ENCODE results near the gene GALNT13.

Gene GALNT13

DNA sequence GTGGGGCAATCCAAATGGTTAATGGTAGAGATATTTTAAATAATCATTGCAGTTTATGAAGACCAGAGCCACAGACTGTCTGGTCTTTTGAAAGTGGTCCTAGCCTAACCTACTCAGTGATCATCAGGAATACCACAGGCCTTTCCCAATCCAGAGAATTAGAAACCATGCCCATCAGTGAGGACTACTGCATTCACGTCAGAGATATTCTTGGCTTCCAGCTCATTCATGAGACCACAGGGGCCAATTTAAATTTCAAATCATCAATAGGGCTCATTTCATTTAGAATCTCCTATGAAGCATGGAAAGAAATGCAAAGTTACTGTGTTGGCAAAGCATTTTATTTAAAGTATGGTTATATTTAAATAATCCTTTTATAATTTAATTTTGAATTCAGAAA is 464.5 kb downstream of the GALNT13 start:
- no peak for DNase-seq

DNA sequence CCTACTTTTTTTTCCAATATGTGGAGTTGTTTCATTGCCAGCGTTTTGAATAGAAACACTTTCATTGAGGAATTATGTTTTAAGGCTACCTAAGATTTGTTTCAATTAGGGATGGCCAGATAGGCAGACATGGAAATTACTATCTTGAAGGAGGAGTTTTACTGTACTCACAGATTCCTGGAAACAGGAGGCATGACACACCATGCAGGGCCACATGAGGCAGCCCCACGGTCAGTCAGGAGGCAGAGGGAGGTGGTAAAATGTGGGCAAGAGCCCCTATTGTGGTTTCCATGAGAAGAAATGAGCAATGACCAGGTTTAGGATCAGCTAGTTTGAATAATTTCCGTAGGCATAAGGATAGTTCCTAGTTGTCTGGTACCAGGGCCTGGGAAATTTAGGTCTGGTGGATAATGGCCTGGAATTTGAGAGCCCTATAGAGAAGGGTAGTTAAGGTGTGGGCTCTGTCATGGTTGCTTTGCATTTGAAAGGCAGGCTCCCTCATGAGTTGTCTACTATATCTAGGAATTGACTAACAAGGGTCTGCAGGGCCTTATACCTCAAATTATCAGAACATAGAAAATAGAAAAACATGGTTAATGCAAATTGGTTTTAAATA is 466.7 kb downstream of the GALNT13 start:
- no peak for DNase-seq

DNA sequence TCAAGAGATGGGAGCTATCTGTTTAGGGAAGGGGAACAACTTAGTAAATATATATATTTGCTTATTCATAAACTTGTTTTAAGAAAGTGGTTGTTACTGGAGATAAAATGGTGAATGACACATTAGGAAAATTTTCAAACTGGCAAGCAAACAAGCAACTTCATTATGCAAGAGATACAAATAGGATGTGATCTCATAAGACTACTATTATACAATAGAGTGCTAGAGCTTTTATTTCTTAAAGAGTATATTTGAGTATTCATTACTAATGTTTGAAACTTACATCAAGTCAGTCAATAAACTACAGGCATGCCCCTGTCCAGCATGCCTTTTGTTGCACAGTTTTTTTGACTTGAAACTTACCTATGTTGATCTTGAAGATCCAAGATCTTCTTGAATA is 471.6 kb downstream of the GALNT13 start:
- DNase-seq: no peak

DNA sequence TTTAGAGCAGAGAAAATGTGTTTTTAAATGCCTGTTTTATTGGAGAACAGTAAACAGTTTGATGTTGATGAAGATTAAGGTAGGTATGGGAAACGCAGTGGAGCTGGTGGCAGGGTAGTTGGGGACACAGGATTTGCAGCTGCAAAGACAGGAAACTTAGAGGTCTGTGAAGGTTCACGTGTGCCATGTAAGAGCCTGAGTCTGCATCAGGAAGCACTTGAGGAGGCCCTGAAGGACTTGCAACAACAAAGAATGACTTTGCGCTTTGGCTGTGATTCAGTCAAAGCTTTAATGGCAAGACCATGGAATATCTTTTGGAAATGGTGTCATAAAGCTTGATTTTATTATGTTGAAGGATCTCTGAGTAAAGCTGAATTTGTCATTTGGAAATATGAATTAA is 479.2 kb downstream of the GALNT13 start:
- DNase-seq: no peak

DNA sequence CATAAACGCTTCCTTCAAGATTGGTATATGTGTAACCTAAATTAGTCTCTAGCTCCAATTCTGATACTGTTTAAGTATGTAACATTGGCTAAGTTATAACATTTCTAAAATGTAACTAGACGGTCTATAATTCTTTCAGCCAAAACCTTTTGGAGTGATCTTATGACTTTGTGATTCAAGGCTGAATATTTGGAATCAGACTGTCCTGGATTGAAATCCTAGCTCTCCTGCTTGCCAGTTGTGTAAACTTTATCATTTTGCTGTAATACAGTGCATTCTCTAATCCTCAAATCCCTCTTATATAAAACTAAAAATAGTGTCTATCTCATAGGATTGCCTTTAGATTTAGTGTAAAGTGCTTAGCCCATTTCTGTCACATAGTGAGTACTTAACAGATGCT is 489.6 kb downstream of the GALNT13 start:
- no peak for DNase-seq

DNA sequence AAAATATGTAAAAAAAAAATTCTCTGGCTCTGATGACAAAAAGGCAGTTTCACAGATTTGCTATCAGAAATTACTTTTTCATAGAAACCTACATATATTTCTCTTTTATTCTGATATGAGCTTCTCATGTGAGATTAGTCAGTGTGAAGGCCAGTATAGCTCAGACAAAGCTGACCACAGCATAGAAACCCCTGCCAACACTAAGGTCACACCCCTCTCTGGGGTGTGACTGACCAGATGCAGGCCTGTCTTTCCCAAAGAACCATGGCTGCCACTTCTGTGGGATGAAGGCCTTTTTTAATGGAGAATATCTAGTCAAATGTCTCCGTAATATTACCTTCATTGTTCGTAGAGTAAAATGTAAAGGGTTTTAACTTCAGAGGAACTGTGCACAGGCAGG is 496.4 kb downstream of the GALNT13 start:
- DNase-seq: no peak

DNA sequence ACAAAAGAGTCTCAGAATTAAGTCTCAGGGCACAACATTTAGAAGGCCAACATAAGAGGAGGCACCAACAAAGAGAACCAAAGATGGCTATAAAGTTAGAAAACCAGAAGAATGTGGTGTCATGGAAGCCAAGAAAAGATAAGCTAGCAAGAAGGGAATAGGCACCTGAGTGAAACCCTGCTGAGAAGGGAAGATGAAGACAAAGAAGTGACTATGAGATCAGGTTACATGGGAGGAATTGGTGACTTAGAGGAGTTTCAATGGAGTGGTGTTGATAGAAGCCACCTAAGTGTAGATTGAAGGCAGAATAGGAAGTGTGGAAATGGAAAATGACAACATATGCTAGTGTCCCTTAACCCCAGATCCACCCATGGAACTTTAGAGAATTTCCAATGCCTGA is 499.2 kb downstream of the GALNT13 start:
- DNase-seq: no peak

DNA sequence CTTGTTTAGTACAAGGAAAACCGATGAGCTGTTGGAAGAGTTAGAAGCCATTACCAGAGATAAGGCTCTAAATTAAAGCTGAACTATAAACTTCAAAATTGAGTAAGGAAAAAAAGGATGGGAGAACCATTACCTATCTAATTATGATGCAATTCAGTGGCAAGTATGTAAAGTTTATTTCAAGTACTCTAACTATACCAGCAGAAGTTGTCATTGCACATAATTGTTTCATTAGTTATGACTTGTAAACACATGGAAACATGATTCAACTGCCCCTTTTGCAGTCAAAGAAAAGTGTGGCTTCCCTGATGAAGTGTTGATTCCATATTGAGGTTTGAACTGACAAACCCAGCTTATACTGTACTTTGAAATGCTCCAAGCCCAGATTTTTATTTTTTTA is 502.7 kb downstream of the GALNT13 start:
- DNase-seq: no peak

DNA sequence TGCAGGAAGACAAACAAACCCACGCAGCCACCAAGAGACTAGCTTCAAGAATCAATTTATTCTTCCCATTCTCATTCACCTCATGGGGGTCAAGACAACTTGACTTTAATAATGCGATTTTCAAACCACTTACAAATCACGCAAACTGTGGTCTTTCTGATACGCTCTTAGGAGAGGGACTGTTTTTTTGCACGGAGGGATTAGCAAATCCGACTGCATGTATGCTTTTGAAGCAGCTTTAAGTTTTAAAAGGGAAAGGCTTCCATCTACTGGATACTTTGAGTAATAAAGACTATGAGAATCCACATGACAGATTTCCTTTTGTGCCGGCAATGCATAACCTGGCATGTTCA is 503.8 kb downstream of the GALNT13 start:
- peak; percentile 12 for DNase-seq

DNA sequence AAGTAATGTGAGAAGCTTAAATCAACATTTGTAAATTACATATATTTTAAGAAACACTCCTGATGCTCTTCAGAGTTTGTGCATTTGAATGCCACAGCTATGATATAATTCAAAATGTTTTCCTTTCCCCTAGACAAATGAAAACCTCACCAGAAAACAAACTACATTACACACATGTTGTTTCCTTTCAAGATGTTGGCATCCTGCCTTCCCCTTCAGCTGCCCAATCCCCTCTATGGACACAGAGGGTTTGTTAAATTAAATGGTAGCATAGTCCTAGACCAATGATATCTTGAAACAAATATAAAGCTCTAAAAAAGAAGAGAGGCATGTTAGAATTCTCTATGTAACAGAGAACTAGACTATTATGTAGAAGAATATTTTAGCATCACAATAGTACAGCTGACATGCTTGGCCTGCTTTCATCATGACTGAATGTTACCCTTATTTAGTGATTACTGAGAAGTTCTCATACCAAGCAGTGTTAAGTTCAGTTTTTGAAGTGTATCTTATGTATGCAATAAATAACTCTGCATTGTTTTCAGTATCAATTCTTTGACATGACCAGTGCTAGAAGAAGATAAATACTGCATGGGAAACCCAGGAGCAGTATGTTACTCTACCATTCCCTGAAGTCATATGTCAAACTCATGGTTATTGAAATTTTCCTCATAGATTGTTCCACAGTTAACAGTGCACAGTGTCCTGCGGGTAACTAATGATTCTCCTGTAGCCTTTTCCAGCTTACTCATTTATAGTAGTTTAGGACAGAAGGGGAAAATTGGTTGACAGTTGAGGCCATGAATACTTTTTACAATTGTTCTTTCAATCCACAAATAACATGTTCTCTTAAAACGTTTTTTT is 510.4 kb downstream of the GALNT13 start:
- no peak for DNase-seq

DNA sequence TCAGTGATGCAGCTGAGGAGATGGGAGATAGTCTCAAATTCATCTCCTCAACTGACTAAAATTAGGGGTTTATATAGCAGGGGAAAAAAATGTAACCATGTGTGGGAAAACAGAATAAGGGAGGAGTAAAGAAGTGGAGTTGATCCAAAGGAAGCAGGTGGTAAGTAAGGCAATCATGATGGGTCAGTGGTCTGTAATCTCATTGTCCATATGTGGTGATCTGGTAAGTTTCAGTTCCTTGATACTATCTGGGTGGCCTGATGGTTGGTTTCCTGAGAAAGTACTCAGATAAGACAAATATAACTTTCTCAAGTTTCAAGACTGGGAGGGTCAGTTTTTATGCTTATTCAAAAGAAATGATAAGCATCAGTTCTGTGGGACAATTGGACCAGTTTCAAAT is 514.5 kb downstream of the GALNT13 start:
- DNase-seq: peak; percentile 52

DNA sequence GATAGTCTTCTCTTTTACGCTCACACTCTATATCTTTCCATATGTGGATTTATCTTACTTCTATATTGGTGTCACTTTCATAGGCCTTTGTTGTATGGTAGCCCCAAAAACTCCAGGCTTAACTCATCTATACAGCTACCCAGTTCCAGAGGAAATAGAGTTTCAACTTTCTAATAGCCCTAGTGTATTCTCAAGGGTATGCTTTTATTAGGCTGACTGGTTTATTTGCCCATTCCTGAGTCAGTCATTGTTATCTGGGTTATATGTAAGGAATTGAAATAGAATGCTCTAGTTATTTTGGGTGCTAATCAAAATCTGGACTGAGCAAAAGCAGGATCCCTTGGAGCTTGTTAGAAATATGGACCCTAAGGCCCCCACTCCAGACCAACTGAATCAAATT is 519.3 kb downstream of the GALNT13 start:
- DNase-seq: no peak

DNA sequence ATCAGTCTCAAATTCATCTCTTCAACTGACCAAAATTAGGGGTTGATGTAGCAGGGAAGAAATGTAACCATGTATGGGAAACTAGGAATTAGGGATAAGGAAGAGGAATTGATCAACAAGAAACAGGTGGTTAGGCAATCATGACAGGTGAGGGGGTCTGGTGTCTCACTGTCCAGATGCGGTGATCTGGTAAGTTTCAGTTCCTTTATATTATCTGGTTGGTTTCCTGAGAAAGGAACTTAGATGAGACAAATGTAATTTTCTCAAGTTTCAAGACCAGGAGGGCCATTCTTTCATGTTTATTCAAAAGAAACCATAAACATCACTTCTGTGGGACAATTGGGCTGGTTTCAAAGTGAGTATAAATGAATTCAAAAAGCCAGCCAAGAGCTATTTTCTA is 520.5 kb downstream of the GALNT13 start:
- peak; percentile 74 for DNase-seq

DNA sequence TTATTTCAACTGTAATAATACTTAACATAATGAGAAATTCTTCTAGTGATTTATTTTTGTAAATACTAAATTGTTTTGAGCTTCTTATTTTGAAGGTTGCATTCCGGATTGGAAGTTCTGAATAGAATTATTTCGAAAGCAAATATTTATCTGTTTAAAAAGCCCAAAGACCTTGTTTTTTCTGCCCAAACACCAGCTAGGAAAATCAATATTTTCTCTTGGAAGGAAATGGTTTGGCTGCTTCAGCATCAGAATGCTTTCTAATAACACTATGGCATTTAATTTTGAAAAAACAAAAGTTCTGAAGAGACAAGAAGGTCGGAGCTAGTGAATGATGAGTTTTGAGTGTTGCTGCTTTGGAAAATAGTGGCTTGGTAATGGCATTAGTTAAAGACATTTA is 522.9 kb downstream of the GALNT13 start:
- DNase-seq: no peak

DNA sequence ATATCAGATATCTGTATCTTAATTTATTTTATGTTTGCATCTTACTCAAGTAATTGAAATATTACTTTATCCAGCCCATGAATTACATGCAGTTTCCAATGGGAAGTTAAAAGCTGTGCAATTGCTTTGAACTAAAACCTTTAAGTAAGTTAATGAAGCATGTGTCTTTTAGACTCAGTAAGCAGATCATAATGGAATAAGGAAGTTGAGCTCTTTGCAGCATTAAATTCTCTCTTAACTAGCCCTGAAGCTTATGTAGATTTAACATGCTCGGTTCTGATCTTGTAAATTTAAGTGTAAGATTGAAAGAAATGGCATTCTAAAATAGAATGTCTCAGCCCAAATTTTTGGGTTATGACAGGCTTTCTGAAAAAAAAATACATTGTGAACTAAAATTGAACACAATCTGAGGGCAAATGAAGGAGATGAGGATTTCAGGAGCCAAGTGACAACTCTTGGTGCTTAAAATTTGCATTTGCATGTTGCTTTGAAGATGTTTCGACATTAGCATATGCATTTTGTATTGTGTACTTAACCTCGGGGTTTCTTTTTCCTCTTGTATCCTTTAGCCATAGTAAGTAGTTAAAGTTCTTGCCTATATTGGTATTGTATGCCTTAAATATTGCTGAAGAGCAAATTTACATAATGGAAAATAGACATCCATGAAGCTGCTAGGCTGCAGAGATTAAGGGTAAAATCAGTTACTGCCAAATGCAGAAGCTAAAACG is 529.0 kb downstream of the GALNT13 start:
- DNase-seq: no peak

DNA sequence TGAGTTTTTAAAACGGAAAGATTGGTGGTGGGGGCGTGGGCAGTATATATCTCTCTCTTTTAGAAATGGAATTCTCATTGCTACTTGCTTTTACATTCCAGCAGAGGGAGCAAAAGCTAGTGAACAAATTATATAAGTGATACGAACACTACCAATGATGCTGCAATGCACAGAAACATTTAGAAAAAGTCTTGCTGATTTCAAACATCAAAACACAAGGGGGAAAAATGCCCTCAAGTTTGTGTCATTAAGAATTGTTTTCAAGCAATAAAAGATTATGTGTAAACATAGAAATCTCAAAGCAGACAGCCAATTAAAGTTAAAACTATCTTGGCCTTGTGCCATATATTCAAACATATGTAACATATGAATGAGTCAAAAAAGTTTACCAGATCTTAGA is 530.5 kb downstream of the GALNT13 start:
- DNase-seq: peak; percentile 17

DNA sequence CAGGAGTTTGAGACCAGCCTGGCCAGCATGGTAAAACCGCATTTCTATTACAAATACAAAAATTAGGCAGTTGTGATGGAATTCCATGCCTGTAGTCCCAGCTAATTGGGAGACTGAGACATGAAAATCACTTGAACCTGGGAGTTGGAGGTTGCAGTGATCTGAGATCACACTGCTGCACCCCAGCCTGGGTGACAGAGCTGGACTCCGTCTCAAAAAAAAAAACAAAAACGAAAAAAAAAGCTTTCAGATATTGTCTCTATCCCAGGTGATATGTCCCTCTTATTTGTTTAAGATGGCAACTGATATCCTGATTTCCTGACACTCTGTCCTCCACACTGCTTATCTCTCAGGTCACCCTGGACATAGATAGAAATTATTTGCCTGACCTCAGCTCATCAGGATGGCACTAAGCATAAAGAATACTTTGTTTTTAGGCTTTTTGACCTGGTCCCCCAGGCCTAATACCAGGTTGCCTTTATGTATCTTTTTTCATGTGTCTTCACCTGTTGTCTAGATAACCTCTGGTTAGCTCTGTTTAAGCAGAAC is 531.6 kb downstream of the GALNT13 start:
- DNase-seq: no peak

DNA sequence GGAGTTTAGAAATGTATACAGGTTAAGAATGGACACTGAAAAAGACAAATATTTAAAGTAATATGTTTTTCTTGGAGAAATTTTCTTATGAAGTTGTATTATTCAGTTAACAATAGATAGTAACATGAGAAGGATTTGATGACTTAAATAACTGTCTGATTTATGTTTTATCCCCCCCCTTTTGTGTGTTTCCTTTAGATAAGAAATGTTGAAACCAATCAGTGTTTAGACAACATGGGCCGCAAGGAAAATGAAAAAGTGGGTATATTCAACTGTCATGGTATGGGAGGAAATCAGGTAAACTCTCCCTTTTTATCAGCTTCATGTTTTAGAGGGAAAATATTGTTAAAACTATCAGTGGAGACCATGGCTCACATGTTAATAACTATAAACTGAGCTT is 537.1 kb downstream of the GALNT13 start:
- DNase-seq: no peak

DNA sequence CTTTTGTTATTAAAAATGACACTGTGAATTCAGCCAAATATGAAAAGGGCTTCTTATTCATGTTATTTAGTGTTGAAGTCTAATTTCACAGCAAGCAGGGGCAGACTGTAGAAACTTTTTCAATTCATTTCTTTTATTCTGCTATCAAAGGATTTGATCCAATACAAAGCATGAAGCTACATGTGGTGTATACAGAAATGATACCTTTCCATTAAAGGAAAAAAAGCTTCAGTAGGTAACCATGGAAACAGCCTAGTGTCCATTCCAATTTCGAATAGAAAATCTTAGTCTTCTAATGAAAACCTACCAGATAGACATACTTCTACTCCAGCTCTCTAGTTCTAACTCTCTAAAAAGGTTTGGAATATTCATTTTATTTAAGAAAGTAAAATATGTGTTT is 550.5 kb downstream of the GALNT13 start:
- no peak for DNase-seq

DNA sequence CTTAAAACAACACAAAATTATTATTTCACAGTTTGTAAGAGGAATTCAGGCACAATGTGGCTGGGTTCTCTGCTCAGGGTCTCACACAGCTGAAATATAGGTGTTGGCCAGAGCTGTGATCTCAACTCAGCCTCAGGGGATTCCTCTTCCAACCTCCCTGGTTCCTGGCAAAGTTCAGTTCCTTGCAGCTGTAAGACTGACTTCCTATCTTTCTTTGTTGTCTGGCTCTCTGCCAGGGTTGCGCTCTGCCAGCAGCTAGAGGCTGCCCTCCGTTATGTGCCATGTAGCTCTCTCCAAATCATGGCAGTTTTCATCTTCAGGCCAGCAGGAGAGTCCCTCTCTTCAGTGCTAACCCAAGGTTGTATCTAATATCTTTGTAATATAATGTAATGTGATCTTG is 554.3 kb downstream of the GALNT13 start:
- DNase-seq: peak; percentile 45

DNA sequence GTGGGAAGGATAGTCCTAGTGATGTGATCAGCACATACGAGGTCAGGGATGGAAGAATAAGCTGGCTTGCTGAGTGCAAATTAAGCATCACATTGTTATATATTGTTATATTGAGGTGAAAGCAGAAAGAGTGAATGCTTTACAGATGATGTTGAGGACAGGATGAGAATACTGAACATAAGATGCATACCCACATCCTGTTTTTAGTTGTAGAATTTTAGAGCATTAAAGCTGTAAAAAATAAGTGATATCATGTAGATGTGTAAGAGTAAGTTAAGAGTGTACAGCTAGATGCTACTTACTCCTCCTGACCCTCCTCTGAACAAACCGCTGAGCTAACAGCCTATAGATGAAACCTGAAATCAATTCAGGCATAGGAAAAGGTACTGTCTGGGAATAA is 555.7 kb downstream of the GALNT13 start:
- no peak for DNase-seq

DNA sequence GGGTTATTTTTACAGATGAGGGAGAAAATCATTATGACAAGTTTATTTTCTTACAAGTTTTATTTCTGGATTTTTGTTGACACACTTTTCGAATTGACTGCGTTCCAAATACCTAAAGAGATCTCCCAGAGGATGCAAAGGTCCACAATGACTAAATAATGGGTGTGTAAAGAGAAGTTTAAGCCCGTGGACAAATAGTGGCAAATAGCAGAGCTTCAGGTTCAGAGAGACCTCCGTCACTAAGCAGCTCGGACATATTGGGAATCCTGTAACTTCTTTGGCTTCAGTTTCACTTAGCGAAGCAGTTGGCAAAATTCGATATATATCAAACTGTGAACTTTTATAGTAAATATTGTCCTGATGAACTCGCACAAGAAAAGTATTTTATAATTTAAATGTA is 556.3 kb downstream of the GALNT13 start:
- no peak for DNase-seq

DNA sequence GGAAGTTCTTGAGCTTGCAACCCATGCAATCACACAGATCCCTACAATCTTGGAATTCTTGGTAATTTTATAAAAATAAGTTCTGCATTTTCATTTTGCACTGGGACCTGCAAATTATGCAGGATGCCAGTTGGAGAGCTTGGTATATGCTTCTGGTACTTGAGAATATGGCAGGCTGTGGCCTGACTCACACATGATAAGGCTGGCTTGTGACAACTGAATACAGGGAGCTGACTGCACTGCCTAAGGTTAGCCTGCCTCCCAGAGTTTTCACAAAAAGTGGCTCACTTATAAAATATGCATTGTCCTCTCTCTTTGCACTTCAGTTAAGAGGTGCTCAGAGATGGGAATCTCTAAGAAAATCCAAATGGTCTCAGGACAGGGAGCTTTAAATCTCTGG is 561.3 kb downstream of the GALNT13 start:
- DNase-seq: no peak

DNA sequence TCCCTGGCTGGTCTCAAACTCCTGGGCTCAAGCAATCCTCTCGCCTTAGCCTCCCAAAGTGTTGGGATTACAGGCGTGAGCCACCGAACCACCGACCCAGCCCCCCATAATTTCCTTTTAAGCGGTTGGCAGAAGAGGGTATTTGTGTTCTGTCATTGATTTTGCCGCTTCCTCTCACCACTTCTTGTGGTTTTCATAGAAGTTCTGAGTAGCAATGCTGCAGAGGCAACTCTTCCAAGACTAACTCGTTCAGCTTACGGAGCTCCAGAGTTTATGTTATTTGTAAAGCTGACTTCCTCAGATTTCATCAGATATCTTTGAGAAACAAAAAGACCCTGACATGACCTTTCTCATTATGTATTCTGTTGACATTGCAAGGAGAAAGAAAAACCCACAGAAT is 565.4 kb downstream of the GALNT13 start:
- no peak for DNase-seq

Measured in RPMI8226 (cell line).